ENCODE data around the gene TRMT6. TPM values are rescaled to one million over a fixed set of nuclear protein-coding genes. Genes with fewer than 3 reads are reported as not detected.

TRMT6 gene, protein sequence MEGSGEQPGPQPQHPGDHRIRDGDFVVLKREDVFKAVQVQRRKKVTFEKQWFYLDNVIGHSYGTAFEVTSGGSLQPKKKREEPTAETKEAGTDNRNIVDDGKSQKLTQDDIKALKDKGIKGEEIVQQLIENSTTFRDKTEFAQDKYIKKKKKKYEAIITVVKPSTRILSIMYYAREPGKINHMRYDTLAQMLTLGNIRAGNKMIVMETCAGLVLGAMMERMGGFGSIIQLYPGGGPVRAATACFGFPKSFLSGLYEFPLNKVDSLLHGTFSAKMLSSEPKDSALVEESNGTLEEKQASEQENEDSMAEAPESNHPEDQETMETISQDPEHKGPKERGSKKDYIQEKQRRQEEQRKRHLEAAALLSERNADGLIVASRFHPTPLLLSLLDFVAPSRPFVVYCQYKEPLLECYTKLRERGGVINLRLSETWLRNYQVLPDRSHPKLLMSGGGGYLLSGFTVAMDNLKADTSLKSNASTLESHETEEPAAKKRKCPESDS
- 8.6 and 9.9 TPM in 2 replicates for total RNA-seq

DNA sequence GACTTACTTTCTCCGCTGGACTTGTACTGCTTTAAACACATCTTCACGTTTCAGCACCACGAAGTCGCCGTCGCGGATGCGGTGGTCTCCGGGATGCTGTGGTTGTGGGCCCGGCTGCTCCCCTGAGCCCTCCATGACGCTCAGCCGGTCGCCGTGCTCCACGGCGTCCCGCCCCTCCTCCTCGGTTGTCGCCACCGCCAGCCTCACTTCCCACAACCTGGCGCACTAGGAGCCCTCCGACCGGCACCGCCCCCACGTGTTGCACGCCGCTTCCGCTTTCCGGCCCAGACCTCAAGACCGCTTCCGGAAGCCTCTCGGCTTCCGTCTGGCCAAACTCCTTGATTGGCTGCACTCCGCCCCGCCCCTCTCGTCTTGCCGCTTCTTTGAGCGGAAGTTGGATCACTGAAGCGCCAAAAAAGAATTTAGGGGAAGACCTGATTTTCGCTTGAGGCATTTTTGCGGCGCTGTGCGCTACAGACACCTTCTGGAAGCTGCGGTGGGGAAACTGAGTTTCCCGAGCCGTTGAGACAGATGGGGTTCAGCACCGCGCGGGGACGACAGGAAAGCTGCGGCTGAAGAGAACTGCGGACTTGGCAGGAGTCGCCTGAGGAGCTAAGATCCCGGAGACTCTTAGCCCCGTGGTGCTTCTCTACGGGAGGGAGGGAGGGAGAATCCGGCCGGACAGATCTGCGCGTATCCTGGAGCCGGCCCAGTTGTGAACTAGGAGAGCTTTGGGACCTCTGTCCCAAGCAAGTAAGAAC, at the start of gene TRMT6, which contains the start of gene MCM8:
TRMT6 (minus strand) TSS at position 263 of the 761 bp plus-strand sequence; CDS start at position 135, 128 bp downstream.
MCM8 (plus strand) TSS at position 382 of the 761 bp plus-strand sequence. CDS start 1,364 bp downstream, outside the sequence.

Other genes with a start within 250 kb of the TRMT6 start
- gene SHLD1, start 200.1 kb downstream of the TRMT6 start, total RNA-seq = 3.1 and 4.0 TPM in 2 replicates
- 0.07 TPM in 1 of 2 replicates, not detected in the other for gene CHGB, start 39.0 kb downstream of the TRMT6 start, total RNA-seq
- gene MCM8, start 119 bp upstream of the TRMT6 start, total RNA-seq = 9.1 and 12.0 TPM in 2 replicates
- gene CRLS1, start 55.6 kb upstream of the TRMT6 start, total RNA-seq = 29.5 and 39.9 TPM in 2 replicates
- 0.07 and 0.15 TPM in 2 replicates for gene LRRN4, start 103.5 kb upstream of the TRMT6 start, total RNA-seq
- gene FERMT1, start 172.5 kb upstream of the TRMT6 start, total RNA-seq = 3.9 and 4.0 TPM in 2 replicates